DOHH2 (cell line): ENCODE results near the gene TSPAN10.

Experiments
- CTCF ChIP-seq: fragments of 200-600 bp; sonication (generic); IDR thresholded peaks from one replicate; pipeline ENCODE4 v1.5.1; 2014; ENCODE audit warnings: antibody characterized with exemption, mild to moderate bottlenecking, low read depth, low read length; ENCODE audit not compliant: poor library complexity, severe bottlenecking
- EZH2phosphoT487 ChIP-seq: fragments of 200-600 bp; sonication (generic); IDR thresholded peaks from 2 replicates; pipeline ENCODE4 v1.6.1; 2017; ENCODE audit warnings: borderline replicate concordance, mild to moderate bottlenecking, antibody characterized with exemption, low read length, moderate library complexity, mixed read lengths

- TF ChIP-seq CTCF = no peak
- no peak for TF ChIP-seq EZH2phosphoT487
Observed at GRCh38 chr17:81681672-81682071, 44.7 kb downstream of the TSPAN10 start.
